K562 (cell line): ENCODE data around the gene PEF1. TPM values are rescaled to one million over a fixed set of nuclear protein-coding genes. Genes with fewer than 3 reads are reported as not detected.

Experiments
- CHD7 ChIP-seq: fragments of 200-600 bp; sonication (generic); IDR thresholded peaks from one replicate; pipeline ENCODE4 v1.6.1; 2012; ENCODE audit warnings: mild to moderate bottlenecking, low read depth, low read length, inconsistent platforms
- ELK1 ChIP-seq: sonication (generic); formaldehyde crosslinking; IDR thresholded peaks from 2 replicates; pipeline ENCODE4 v1.8.1; 2022; ENCODE audit warnings: missing genetic modification reagents
- GTF2B ChIP-seq: IDR thresholded peaks from 2 replicates; pipeline ENCODE4 v1.6.1; 2011; ENCODE audit not compliant: insufficient read length; ENCODE audit errors: extremely low read depth
- GTF2E2 ChIP-seq: fragments of 200-800 bp; sonication (Bioruptor generic); IDR thresholded peaks from 2 replicates; pipeline ENCODE4 v1.6.1; 2016; ENCODE audit warnings: missing genetic modification characterization, missing compliant biosample characterization
- JUND ChIP-seq, 2 experiments: IDR thresholded peaks; 2 replicates in 1 of 2; 3 replicates in 1 of 2; pipeline ENCODE4 v1.6.1; 2011; ENCODE audit warnings: borderline replicate concordance in 2 of 2, low read depth in 2 of 2, low read length in 2 of 2, improper control_type of control experiment in 1 of 2, missing biosample characterization in 1 of 2, missing genetic modification characterization in 1 of 2, missing genetic modification reagents in 1 of 2
- SIRT6 ChIP-seq: IDR thresholded peaks from one replicate; pipeline ENCODE4 v1.6.1; 2012; ENCODE audit warnings: low read depth, mild to moderate bottlenecking, control low read depth, inconsistent platforms, low read length, moderate library complexity
- ZFX ChIP-seq: sonication (generic); formaldehyde crosslinking; IDR thresholded peaks from 2 replicates; pipeline ENCODE4 v1.8.0; 2022; ENCODE audit warnings: mild to moderate bottlenecking, missing genetic modification reagents, moderate library complexity
- ZNF398 ChIP-seq: fragments of 250-450 bp; sonication (Bioruptor Pico); IDR thresholded peaks from 2 replicates; pipeline ENCODE4 v1.8.0; 2021; ENCODE audit warnings: moderate library complexity, mild to moderate bottlenecking, inconsistent platforms
- polyA plus RNA-seq, 8 experiments: library from polyadenylated mRNA; depleted of rRNA in 4 of 8; stranded (reverse) in 5 of 8; unstranded in 3 of 8; fragments of >200 nt; fragmentation: Nextera tagmentation in 2 of 8; fragmentation: Illumina TruSeq in 1 of 8; extraction: Ambion mirVana in 2 of 8; extraction: Trizol in 1 of 8; gene quantifications; 2 replicates each; pipeline versions ENCODE4 v1.2.1 to v1.2.3, GENCODE V29; 2011 to 2014; ENCODE audit warnings: inconsistent platforms in 1 of 8, missing spikeins in 1 of 8
- total RNA-seq, 7 experiments: library from RNA; depleted of rRNA in 6 of 7; stranded (reverse); fragments of >200 nt in 6 of 7; fragmentation: Illumina TruSeq in 2 of 7; extraction: Trizol in 2 of 7; gene quantifications; 2 replicates each; pipeline versions ENCODE4 v1.2.1 to v1.2.3, GENCODE V29; 2011 to 2021; ENCODE audit warnings: low replicate concordance in 1 of 7

Gene PEF1
- total and polyA plus RNA-seq, 9 of the 15 experiments (the other 6 are each of a cell fraction or from before 2014, with no cell fraction given): 26.3 to 95.5 (median 61.9) TPM

- TF ChIP-seq GTF2B: no peak
- no peak for TF ChIP-seq CHD7
- TF ChIP-seq GTF2E2: no peak
- peak; percentile 75 for TF ChIP-seq ZFX
- TF ChIP-seq JUND (IDR thresholded peaks at IDR 0.05; ENCODE audit: borderline replicate concordance, low read depth, low read length): 0 out of 2 replicates have a peak, but pooled peaks have one; percentile 11
- TF ChIP-seq JUND (tag; IDR thresholded peaks at IDR 0.05; ENCODE audit: borderline replicate concordance, low read depth, low read length): no peak
- TF ChIP-seq SIRT6: no peak
- TF ChIP-seq ELK1 (CRISPR knock-in tag): no peak
- no peak for TF ChIP-seq ZNF398 (CRISPR knock-in tag)
Measured at GRCh38 chr1:31633117-31633516, 11.6 kb downstream of the PEF1 start (continued).
